Nephron (organoid): ENCODE results near the gene CLEC16A.

Source experiments
- H3K27ac Mint-ChIP-seq, 3 experiments: 2 replicates each; pipeline ENCODE4 v1.8.0; 2020; ENCODE audit warnings: mixed read lengths in 3 of 3, mild to moderate bottlenecking in 2 of 3, moderate library complexity in 1 of 3
- H3K27me3 Mint-ChIP-seq: 2 replicates; pipeline ENCODE4 v1.8.0; 2021; ENCODE audit warnings: low read depth, mild to moderate bottlenecking, moderate library complexity, mixed read lengths
- H3K36me3 Mint-ChIP-seq: 2 replicates; pipeline ENCODE4 v1.8.0; 2020; ENCODE audit warnings: low read depth, mixed read lengths
- H3K4me1 Mint-ChIP-seq: 2 replicates; pipeline ENCODE4 v1.8.0; 2020; ENCODE audit warnings: mixed read lengths
- H3K4me3 Mint-ChIP-seq, 3 experiments: 2 replicates each; pipeline ENCODE4 v1.8.0; 2020; ENCODE audit warnings: mild to moderate bottlenecking in 3 of 3, mixed read lengths in 3 of 3, moderate library complexity in 2 of 3
- H3K9me3 Mint-ChIP-seq: 2 replicates; pipeline ENCODE4 v1.8.0; 2020; ENCODE audit warnings: mixed read lengths
- CTCF ChIP-seq, 3 experiments: fragments of 200-600 bp; sonication (generic); IDR thresholded peaks; one replicate each; pipeline ENCODE4 v1.5.0; 2021; ENCODE audit warnings: antibody characterized with exemption in 3 of 3; ENCODE audit not compliant: unreplicated experiment in 3 of 3

The CLEC16A gene

GRCh38 chr16:11165349-11165748 lies 221.0 kb downstream of the CLEC16A start:
- no peak overlapping the region for H3K27ac Mint-ChIP-seq
- H3K4me1 Mint-ChIP-seq: peaks cover 49% of the 10 kb centered on the region
- no peaks in the 10 kb centered on the region for H3K9me3 Mint-ChIP-seq
- H3K4me3 Mint-ChIP-seq: no peak overlapping the region
- peaks cover 20% of the 10 kb centered on the region for H3K36me3 Mint-ChIP-seq
- TF ChIP-seq CTCF (IDR thresholded peaks at IDR 0.05; ENCODE audit: unreplicated experiment in 3 of 3): no peak
- peaks cover 6% of the 10 kb centered on the region for H3K27me3 Mint-ChIP-seq

GRCh38 chr16:11165894-11166665 lies 221.7 kb downstream of the CLEC16A start:
- Mint-ChIP-seq H3K9me3 (no peaks in the 10 kb centered on the region), H3K27me3 (peaks cover 5% of the 10 kb centered on the region), H3K36me3 (peaks cover 23% of the 10 kb centered on the region), H3K4me3 (no peak overlapping the region), H3K4me1 (peaks cover 47% of the 10 kb centered on the region), H3K27ac (no peak overlapping the region)
- TF ChIP-seq CTCF (IDR thresholded peaks at IDR 0.05; ENCODE audit: unreplicated experiment in 3 of 3): no peak

GRCh38 chr16:11167581-11167980 lies 223.2 kb downstream of the CLEC16A start:
- no peak for TF ChIP-seq CTCF (IDR thresholded peaks at IDR 0.05; ENCODE audit: unreplicated experiment in 3 of 3)

GRCh38 chr16:11168386-11169051 lies 224.2 kb downstream of the CLEC16A start:
- Mint-ChIP-seq H3K9me3 (no peaks in the 10 kb centered on the region), H3K4me3 (no peak overlapping the region), H3K27ac (peak overlapping the region in 2 of 3 experiments; percentile 60 to 69), H3K36me3 (peaks cover 34% of the 10 kb centered on the region), H3K4me1 (peaks cover 22% of the 10 kb centered on the region), H3K27me3 (peaks cover 5% of the 10 kb centered on the region)
- TF ChIP-seq CTCF (IDR thresholded peaks at IDR 0.05; ENCODE audit: unreplicated experiment in 3 of 3): no peak

More at GRCh38 chr16:11167581-11167980, 223.2 kb downstream of the CLEC16A start:
- H3K4me1 Mint-ChIP-seq: peaks cover 32% of the 10 kb centered on the region
- H3K36me3 Mint-ChIP-seq: peaks cover 30% of the 10 kb centered on the region
- H3K27me3 Mint-ChIP-seq: peaks cover 5% of the 10 kb centered on the region
- no peaks in the 10 kb centered on the region for H3K9me3 Mint-ChIP-seq
- no peak overlapping the region for H3K4me3 Mint-ChIP-seq
- no peak overlapping the region for H3K27ac Mint-ChIP-seq

- no peak for TF ChIP-seq CTCF (IDR thresholded peaks at IDR 0.05; ENCODE audit: unreplicated experiment in 3 of 3)
- Mint-ChIP-seq H3K9me3 (no peaks in the 10 kb centered on the region), H3K4me3 (no peak overlapping the region), H3K27me3 (peaks cover 5% of the 10 kb centered on the region), H3K27ac (no peak overlapping the region), H3K4me1 (peaks cover 11% of the 10 kb centered on the region), H3K36me3 (peaks cover 46% of the 10 kb centered on the region)
Measured at GRCh38 chr16:11169641-11170040, 225.3 kb downstream of the CLEC16A start.
